ENCODE results near the gene SCN3A.
A peak's percentile ranks its signal among the peaks of the same experiment; 100 is the strongest.

Gene SCN3A

DNA sequence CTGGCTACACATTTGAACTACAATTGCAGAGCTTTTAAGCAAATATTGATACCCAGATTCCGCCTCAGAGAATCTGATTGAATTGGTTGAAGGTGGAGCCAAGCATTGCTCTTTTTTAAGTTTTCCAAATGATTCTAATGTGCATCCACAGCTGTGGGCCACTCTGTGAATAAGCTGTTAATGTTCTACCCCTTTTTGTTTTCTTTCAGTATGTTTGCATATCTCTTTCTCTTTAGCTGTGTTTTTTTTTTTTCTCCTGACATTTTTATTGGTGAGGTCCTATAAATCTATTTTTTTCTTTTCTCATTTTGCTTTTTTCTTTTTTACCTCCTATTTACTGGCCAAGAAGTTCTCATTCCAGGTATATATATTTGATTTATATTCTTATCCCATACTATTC lies 6.5 kb downstream of the SCN3A start:
- Histone ChIP-seq H3K4me3 (ENCODE audit: low read length) (no peak overlapping the region), H3K79me2 (ENCODE audit: control insufficient read depth, low read length) (no peaks in the 10 kb centered on the region), H3K27me3 (ENCODE audit: control insufficient read depth, low read length) (peaks cover 73% of the 10 kb centered on the region), H3K27ac (ENCODE audit: low read depth, low read length) (no peak overlapping the region), H3F3A (ENCODE audit: control insufficient read depth, insufficient read depth) (no peaks in the 10 kb centered on the region), H3K4me1 (ENCODE audit: control insufficient read depth, low read length) (peaks cover 20% of the 10 kb centered on the region), H3K4me2 (ENCODE audit: low read length) (no peak overlapping the region), H3K9me2 (replicated peaks; ENCODE audit: control insufficient read depth, low read length) (no peaks in the 10 kb centered on the region), H4K20me1 (ENCODE audit: control insufficient read depth, insufficient read depth, low read depth, low read length) (0 out of 2 replicates have a peak, but pooled peaks cover 12% of the 10 kb centered on the region), H3K9me3 (ENCODE audit: control insufficient read depth, insufficient read depth, low read length) (no peaks in the 10 kb centered on the region), H3K36me3 (ENCODE audit: control insufficient read depth, low read length) (no peaks in the 10 kb centered on the region)
- no peak for TF ChIP-seq EZH2phosphoT487 (IDR thresholded peaks at IDR 0.05; ENCODE audit: borderline replicate concordance, low read length)
- TF ChIP-seq, protein P1, sequence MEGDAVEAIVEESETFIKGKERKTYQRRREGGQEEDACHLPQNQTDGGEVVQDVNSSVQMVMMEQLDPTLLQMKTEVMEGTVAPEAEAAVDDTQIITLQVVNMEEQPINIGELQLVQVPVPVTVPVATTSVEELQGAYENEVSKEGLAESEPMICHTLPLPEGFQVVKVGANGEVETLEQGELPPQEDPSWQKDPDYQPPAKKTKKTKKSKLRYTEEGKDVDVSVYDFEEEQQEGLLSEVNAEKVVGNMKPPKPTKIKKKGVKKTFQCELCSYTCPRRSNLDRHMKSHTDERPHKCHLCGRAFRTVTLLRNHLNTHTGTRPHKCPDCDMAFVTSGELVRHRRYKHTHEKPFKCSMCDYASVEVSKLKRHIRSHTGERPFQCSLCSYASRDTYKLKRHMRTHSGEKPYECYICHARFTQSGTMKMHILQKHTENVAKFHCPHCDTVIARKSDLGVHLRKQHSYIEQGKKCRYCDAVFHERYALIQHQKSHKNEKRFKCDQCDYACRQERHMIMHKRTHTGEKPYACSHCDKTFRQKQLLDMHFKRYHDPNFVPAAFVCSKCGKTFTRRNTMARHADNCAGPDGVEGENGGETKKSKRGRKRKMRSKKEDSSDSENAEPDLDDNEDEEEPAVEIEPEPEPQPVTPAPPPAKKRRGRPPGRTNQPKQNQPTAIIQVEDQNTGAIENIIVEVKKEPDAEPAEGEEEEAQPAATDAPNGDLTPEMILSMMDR (IDR thresholded peaks at IDR 0.05; ENCODE audit: low read depth, low read length, poor library complexity, severe bottlenecking) = no peak

DNA sequence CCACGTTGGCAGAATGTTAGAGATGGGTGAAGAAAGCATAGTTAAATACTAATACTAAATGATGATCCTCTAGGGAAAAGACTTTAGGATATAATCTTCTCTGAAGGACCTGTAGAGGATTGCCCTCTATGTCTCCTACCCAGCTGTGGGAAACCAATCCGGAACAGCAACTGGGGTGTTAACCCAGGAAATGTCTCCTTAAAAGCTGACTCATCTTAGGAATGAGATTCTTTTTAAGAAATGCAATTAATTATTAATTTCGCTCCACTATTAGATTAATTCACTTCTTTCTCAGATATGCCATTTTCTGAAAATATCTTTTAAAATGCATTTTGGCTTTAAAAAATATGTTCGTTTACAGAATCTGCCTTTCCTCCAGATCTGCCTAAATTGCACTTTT lies 7.4 kb downstream of the SCN3A start:
- Histone ChIP-seq H3K27ac (ENCODE audit: low read depth, low read length) (no peak overlapping the region), H3K9me2 (replicated peaks; ENCODE audit: control insufficient read depth, low read length) (no peaks in the 10 kb centered on the region), H3K4me3 (ENCODE audit: low read length) (no peak overlapping the region), H3K4me2 (ENCODE audit: low read length) (no peak overlapping the region), H3K4me1 (ENCODE audit: control insufficient read depth, low read length) (peaks cover 20% of the 10 kb centered on the region), H3K36me3 (ENCODE audit: control insufficient read depth, low read length) (no peaks in the 10 kb centered on the region), H3F3A (ENCODE audit: control insufficient read depth, insufficient read depth) (no peaks in the 10 kb centered on the region), H3K79me2 (ENCODE audit: control insufficient read depth, low read length) (no peaks in the 10 kb centered on the region), H3K27me3 (ENCODE audit: control insufficient read depth, low read length) (peaks cover 65% of the 10 kb centered on the region), H4K20me1 (ENCODE audit: control insufficient read depth, insufficient read depth, low read depth, low read length) (0 out of 2 replicates have a peak, but pooled peaks cover 12% of the 10 kb centered on the region), H3K9me3 (ENCODE audit: control insufficient read depth, insufficient read depth, low read length) (no peaks in the 10 kb centered on the region)
- TF ChIP-seq, protein P1 (IDR thresholded peaks at IDR 0.05; ENCODE audit: low read depth, low read length, poor library complexity, severe bottlenecking) = no peak
- TF ChIP-seq EZH2phosphoT487 (IDR thresholded peaks at IDR 0.05; ENCODE audit: borderline replicate concordance, low read length) = no peak

DNA sequence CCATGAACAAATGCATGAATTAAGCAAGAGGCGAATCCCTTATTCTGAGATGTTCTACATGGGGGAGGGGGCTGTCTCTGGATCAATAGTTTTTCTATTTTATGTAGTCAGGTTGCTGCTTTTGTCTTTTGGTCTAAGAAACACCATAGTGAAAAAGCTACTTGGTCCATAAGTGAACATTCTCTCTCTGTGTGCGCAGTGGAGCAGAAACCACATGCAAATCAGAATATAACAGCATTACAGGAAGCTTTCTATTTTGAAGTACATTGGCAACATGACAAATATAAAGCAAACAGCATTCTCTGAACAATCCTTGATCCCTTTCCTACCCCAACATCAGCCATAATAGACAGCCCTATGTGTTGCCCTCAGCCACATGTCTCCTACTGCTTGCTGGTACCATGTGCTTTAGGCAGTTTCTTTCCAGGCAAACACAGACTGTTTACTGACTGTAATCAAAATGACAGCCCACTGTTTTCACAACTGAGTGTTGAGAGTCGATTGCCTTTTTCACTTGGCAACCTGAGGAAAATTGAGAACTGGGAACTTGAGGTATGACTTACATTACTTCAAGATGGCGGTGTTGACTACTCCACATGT lies 10.6 kb downstream of the SCN3A start:
- no peak for TF ChIP-seq EZH2phosphoT487 (IDR thresholded peaks at IDR 0.05; ENCODE audit: borderline replicate concordance, low read length)
- TF ChIP-seq, protein P1 (IDR thresholded peaks at IDR 0.05; ENCODE audit: low read depth, low read length, poor library complexity, severe bottlenecking) = no peak
- H3K4me2 ChIP-seq (ENCODE audit: low read length) = peak overlapping the region; percentile 59
- H3K36me3 ChIP-seq (ENCODE audit: control insufficient read depth, low read length) = no peaks in the 10 kb centered on the region
- no peaks in the 10 kb centered on the region for H3K9me2 ChIP-seq (replicated peaks; ENCODE audit: control insufficient read depth, low read length)
- H4K20me1 ChIP-seq (ENCODE audit: control insufficient read depth, insufficient read depth, low read depth, low read length) = 0 out of 2 replicates have a peak, but pooled peaks cover 9% of the 10 kb centered on the region
- peaks cover 71% of the 10 kb centered on the region for H3K27me3 ChIP-seq (ENCODE audit: control insufficient read depth, low read length)
- peaks cover 20% of the 10 kb centered on the region for H3K4me1 ChIP-seq (ENCODE audit: control insufficient read depth, low read length)
- H3K4me3 ChIP-seq (ENCODE audit: low read length) = peak overlapping the region; percentile 34
- no peaks in the 10 kb centered on the region for H3F3A ChIP-seq (ENCODE audit: control insufficient read depth, insufficient read depth)
- H3K27ac ChIP-seq (ENCODE audit: low read depth, low read length) = no peak overlapping the region
- H3K9me3 ChIP-seq (ENCODE audit: control insufficient read depth, insufficient read depth, low read length) = no peaks in the 10 kb centered on the region
- no peaks in the 10 kb centered on the region for H3K79me2 ChIP-seq (ENCODE audit: control insufficient read depth, low read length)

Measured in DOHH2 (cell line).